ENCODE results near the gene FSTL1. TPM values are rescaled to one million over a fixed set of nuclear protein-coding genes. Genes with fewer than 3 reads are reported as not detected.
"Not testable (repeated sequence)": the region's sequence is repeated elsewhere in the genome, so short reads cannot be mapped to it uniquely, and the experiment has no call there.

Gene FSTL1
- total RNA-seq, 1 donor from 2014 or later, result 2,574 TPM

DNA sequence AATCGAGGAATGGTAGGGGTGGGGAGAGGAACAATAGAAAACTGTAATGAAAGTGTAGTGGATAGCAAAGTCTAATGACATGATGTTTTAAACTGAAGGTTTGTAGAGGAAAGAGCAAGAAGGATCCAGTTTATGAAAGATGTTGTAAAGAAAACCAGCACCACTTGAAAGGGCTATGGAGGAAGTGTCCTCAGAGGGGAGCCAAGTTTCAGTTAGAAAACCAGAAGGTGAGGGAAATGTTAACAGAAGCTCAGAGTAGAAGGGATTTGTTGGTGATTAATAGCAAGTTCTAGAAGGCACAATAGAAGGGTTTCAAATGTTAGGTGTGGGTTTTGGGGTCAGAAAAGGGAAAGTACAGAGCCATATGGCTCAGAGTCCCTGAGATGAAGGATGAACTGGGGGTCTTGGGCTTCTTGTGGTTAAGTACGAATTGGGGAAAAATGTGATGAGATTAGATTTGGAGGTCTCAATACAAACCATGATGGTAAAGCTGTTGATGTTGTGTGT is 67.8 kb downstream of the FSTL1 start:
- Mint-ChIP-seq H3K27ac (ENCODE audit: unreplicated experiment) (no peak overlapping the region), H3K9me3 (ENCODE audit: unreplicated experiment) (no peaks in the 10 kb centered on the region), H3K27me3 (ENCODE audit: unreplicated experiment) (no peaks in the 10 kb centered on the region), H3K36me3 (ENCODE audit: unreplicated experiment) (no peaks in the 10 kb centered on the region), H3K4me1 (ENCODE audit: unreplicated experiment) (no peaks in the 10 kb centered on the region), H3K4me3 (ENCODE audit: unreplicated experiment) (no peak overlapping the region)
- DNase-seq (ENCODE audit: extremely low spot score, unreplicated experiment), result no peak
- TF ChIP-seq, protein P1, sequence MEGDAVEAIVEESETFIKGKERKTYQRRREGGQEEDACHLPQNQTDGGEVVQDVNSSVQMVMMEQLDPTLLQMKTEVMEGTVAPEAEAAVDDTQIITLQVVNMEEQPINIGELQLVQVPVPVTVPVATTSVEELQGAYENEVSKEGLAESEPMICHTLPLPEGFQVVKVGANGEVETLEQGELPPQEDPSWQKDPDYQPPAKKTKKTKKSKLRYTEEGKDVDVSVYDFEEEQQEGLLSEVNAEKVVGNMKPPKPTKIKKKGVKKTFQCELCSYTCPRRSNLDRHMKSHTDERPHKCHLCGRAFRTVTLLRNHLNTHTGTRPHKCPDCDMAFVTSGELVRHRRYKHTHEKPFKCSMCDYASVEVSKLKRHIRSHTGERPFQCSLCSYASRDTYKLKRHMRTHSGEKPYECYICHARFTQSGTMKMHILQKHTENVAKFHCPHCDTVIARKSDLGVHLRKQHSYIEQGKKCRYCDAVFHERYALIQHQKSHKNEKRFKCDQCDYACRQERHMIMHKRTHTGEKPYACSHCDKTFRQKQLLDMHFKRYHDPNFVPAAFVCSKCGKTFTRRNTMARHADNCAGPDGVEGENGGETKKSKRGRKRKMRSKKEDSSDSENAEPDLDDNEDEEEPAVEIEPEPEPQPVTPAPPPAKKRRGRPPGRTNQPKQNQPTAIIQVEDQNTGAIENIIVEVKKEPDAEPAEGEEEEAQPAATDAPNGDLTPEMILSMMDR (IDR thresholded peaks at IDR 0.05), result no peak

DNA sequence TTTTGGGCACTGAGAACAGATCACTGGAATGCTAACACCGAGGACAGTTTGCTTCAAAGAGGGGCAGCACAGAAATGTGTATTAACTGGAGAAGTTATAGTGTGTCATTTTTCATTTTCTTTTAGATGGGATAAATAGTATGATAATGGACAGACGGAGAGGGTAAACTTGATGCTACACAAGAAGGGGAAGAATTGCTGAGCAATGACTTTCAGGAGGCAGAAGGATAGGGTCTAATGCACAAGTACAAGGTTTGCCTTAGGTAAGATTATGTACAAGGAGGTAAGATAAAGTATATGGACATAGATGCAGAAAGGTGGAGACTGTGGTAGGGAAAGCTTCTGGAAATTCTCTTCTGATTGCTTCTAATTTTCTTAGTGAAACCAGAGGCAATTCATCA is 69.3 kb downstream of the FSTL1 start:
- Mint-ChIP-seq H3K4me1 (ENCODE audit: unreplicated experiment) (no peaks in the 10 kb centered on the region), H3K36me3 (ENCODE audit: unreplicated experiment) (no peaks in the 10 kb centered on the region), H3K27me3 (ENCODE audit: unreplicated experiment) (no peaks in the 10 kb centered on the region), H3K9me3 (ENCODE audit: unreplicated experiment) (no peaks in the 10 kb centered on the region), H3K4me3 (ENCODE audit: unreplicated experiment) (no peak overlapping the region), H3K27ac (ENCODE audit: unreplicated experiment) (no peak overlapping the region)
- DNase-seq (ENCODE audit: extremely low spot score, unreplicated experiment), result no peak
- TF ChIP-seq, protein P1 (IDR thresholded peaks at IDR 0.05), result no peak

DNA sequence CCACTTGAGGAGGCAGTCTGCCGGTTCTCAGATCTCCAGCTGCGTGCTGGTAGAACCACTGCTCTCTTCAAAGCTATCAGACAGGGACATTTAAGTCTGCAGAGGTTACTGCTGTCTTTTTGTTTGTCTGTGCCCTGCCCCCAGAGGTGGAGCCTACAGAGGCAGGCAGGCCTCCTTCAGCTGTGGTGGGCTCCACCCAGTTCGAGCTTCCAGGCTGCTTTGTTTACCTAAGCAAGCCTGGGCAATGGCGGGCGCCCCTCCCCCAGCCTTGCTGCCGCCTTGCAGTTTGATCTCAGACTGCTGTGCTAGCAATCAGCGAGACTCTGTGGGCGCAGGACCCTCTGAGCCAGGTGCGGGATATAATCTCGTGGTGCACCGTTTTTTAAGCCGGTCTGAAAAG is 72.8 kb downstream of the FSTL1 start:
- H3K27me3 Mint-ChIP-seq (ENCODE audit: unreplicated experiment); H3K4me1 Mint-ChIP-seq (ENCODE audit: unreplicated experiment); H3K27ac Mint-ChIP-seq (ENCODE audit: unreplicated experiment); DNase-seq (ENCODE audit: extremely low spot score, unreplicated experiment); H3K4me3 Mint-ChIP-seq (ENCODE audit: unreplicated experiment); H3K36me3 Mint-ChIP-seq (ENCODE audit: unreplicated experiment); H3K9me3 Mint-ChIP-seq (ENCODE audit: unreplicated experiment): not testable (repeated sequence)

DNA sequence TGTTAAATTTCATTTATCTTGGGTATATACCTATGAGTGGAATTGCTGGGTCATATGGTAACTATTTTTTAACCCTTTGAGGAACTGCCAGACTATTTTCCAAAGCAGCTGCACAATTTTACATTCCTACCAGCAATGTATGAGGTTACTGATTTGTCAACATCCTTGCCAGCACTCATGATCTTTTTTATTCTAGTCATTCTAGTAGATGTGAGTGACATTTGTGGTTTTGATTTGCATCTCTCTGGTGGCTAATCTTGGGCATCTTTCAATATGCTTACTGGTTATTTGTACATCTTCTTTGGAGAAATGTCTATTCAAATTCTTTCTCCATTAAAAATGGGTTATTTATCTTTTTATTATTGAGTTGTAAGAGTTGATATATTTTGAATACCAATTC is 80.3 kb downstream of the FSTL1 start:
- TF ChIP-seq, protein P1 (IDR thresholded peaks at IDR 0.05), result no peak
- H3K27ac Mint-ChIP-seq (ENCODE audit: unreplicated experiment), result no peak overlapping the region
- peaks cover 52% of the 10 kb centered on the region for H3K27me3 Mint-ChIP-seq (ENCODE audit: unreplicated experiment)
- no peak overlapping the region for H3K4me3 Mint-ChIP-seq (ENCODE audit: unreplicated experiment)
- no peak for DNase-seq (ENCODE audit: extremely low spot score, unreplicated experiment)
- H3K9me3 Mint-ChIP-seq (ENCODE audit: unreplicated experiment), result no peaks in the 10 kb centered on the region
- H3K36me3 Mint-ChIP-seq (ENCODE audit: unreplicated experiment), result no peaks in the 10 kb centered on the region
- no peaks in the 10 kb centered on the region for H3K4me1 Mint-ChIP-seq (ENCODE audit: unreplicated experiment)

DNA sequence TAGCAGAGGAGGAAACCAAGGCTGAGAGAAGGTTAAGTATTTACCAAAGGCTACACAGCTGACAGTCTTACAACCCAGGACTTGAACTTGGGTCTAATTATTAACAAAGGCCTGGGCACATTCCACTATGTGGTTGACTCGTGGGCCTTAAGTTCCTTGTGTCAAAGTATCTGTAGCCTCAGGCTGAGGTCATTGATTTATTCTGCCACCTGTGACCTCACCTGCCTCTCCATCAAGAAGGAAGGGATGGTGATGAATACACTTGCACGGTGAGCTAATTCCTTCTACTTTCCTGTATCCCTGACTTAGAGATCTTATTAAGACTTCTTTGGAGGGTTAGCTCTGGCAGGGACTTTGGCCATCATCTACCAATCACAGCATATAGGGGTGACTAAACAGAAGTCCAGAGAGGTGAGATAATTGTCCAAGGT is 81.7 kb downstream of the FSTL1 start:
- H3K4me1 Mint-ChIP-seq (ENCODE audit: unreplicated experiment), result no peaks in the 10 kb centered on the region
- H3K4me3 Mint-ChIP-seq (ENCODE audit: unreplicated experiment), result no peak overlapping the region
- no peak overlapping the region for H3K27ac Mint-ChIP-seq (ENCODE audit: unreplicated experiment)
- TF ChIP-seq, protein P1 (IDR thresholded peaks at IDR 0.05), result no peak
- DNase-seq (ENCODE audit: extremely low spot score, unreplicated experiment), result no peak
- peaks cover 52% of the 10 kb centered on the region for H3K27me3 Mint-ChIP-seq (ENCODE audit: unreplicated experiment)
- no peaks in the 10 kb centered on the region for H3K9me3 Mint-ChIP-seq (ENCODE audit: unreplicated experiment)
- H3K36me3 Mint-ChIP-seq (ENCODE audit: unreplicated experiment), result no peaks in the 10 kb centered on the region

DNA sequence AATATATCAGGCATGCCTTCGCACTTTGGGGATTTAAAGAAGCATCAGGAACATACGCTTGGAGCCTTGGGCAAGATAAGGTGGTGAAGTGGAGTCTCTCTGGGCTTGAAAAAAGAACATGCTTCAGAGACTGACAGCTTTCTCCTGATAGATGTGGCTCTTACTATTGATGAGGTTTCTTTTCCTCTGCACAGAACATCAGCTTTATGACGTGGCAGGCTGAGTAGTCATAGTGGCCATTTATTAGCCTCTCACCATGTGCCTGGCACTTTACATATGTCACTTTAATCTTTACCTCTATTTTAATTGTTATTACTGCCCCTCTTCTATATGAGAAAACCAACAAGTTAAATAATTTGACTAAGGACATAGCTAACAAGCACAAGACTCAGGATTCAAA is 82.6 kb downstream of the FSTL1 start:
- H3K27me3 Mint-ChIP-seq (ENCODE audit: unreplicated experiment), result peaks cover 52% of the 10 kb centered on the region
- H3K4me1 Mint-ChIP-seq (ENCODE audit: unreplicated experiment), result no peaks in the 10 kb centered on the region
- H3K27ac Mint-ChIP-seq (ENCODE audit: unreplicated experiment), result no peak overlapping the region
- H3K36me3 Mint-ChIP-seq (ENCODE audit: unreplicated experiment), result no peaks in the 10 kb centered on the region
- H3K4me3 Mint-ChIP-seq (ENCODE audit: unreplicated experiment), result no peak overlapping the region
- TF ChIP-seq, protein P1 (IDR thresholded peaks at IDR 0.05), result no peak
- no peaks in the 10 kb centered on the region for H3K9me3 Mint-ChIP-seq (ENCODE audit: unreplicated experiment)
- no peak for DNase-seq (ENCODE audit: extremely low spot score, unreplicated experiment)
